ENCODE results near the gene GRIK4. TPM values are rescaled to one million over a fixed set of nuclear protein-coding genes. Genes with fewer than 3 reads are reported as not detected.

The GRIK4 gene
- total RNA-seq, 1 donor from 2014 or later, result under 0.01 TPM

- no peak for DNase-seq (ENCODE audit: low read depth in 2 of 2)
Measured at GRCh38 chr11:120908461-120909181, 397.1 kb downstream of the GRIK4 start.

DNA sequence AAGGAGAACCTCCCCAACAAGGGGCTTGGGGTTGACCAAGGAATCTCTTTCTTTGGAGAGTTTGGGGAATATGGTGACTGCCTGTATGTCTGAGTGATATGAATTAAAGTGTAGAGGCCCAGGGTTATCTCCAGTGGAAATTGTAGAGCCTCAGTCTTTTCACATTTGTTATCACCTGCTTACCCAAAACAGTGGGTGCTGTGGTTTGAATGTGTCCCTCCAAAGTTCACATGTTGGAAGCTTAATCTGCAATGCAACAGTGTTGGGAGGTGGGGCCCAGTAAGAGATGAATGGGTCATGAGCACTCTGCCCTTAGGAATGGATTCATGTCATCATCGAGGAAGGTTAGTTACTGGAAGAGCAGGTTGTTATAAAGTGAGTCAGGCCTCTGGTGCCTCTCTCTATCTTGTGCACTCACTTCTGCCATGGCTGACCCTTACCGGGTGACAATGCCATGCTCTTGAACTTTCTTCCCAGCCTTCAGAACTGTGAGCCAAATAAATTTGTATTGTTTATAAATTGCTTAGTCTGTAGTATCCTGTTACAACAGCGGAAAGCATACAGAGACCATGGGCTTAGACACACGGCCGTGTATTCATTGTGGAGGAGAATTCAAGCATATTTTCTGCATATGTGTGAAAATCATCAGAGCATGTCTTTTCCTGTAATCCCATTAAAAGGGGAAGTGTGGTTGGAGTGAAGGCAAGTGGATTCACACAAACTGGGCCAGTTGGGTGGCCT is 398.3 kb downstream of the GRIK4 start:
- no peak for DNase-seq (ENCODE audit: low read depth in 2 of 2)

DNA sequence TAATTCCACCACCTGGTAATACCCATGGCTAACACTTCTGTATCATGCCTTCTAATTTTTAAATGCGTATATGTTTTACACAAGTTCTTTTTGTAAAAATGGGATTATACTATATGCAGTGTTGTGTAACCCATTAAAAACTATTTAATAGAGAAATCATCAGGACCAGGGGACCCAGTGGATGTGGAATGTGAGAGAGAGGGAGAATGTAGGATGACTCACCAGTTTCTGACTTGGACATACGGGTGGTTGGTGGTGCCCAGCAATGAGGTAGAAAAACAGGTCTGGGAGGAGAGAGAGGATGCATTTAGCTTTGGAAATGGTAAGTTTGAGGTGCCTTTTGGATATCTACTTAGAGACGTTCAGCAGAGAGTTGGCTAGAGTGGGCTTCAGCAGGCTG is 400.4 kb downstream of the GRIK4 start:
- DNase-seq (ENCODE audit: low read depth in 2 of 2), result no peak

GRCh38 chr11:120912504-120912903 is 401.0 kb downstream of the GRIK4 start:
- peak; percentile 43 to 58 for DNase-seq (ENCODE audit: low read depth in 2 of 2)

DNA sequence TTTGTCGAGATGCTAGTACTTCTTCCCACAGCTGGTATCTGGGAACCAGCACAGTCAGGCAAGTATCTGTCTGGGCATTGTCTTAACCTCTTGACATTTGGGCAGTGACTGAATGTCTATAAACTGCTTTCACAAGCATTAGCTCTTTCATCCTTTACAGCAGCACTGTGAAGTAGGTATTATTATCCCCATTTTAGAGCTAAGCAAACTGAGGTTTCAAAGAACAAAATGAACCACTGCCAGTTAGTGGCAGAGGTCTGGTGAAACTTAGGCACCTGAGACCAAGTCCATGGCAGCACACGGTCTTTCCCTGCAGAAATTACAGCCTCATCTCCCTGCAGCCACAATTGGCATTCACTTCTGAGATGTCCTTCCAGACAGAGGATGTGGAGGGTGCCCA is 401.4 kb downstream of the GRIK4 start:
- DNase-seq (ENCODE audit: low read depth in 2 of 2), result no peak

DNA sequence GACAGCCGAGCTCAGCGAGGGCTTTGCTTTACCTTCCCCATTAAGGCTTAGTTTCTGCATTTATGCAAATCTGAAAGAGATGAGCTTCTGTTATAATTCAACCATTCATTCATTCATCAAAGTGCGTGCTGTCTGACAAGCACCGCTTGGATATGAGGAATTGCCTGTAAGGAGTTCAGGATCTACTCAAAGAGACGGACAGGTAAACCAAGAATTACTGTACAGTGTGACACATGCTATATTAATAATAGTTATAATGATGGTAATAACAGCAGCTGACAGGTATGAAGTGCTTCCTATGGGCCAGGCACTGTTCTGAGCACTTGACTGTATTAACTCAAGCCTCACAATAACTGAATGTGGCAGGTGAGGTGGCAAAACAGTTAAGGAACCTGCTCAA is 402.5 kb downstream of the GRIK4 start:
- DNase-seq (ENCODE audit: low read depth in 2 of 2), result no peak

DNA sequence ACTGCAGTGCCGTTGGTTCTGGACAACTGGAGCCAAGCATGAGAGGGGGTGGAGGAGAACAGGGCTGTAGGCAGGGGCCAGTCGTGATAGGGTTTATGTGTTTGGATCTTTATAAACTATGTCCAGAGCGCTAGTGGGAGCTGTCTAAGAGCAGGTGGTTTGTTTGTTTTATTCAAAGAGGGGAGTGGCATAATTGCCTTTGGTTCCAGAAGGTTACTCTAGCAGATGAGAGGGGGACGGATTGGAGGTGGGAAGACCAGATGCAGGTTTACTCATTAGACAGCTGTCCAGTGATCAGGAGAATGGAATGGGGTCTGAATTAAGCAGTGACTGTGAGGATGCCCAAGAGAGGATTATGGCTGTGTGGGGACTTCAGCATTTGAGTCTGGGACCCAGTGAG is 403.1 kb downstream of the GRIK4 start:
- DNase-seq (ENCODE audit: low read depth in 2 of 2), result no peak

DNA sequence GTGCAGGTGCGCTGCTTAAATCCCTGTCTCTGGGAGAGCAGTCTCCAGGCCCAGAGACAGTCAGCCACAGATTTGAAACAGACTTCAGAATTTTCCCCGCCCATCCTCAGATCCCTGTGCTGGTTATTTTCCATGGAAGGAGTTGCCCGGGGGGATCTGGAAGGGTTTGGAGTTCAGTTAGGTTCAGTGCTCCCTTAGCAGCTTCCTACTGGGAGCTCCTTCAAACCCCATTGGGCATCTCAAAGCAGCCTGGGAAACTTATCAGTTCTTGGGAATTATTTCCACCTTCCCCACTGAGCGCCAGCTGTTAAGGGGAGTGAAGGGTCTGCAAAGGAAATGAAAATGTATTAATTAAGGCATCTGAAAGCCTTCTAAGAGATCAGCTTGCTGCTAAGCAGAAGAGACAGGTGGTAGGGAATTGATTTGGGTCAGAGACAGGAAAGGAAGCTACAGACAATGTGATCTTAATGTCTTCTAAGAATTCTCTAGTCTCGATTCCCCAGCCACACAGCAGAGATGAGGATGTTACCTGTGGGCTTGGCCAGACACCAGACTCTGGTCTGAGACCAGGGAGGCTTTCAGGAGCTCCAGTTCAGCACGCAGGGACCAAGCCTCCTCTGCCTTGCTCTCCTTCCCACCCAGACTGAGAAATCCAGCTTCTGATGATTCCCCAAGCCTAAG is 406.2 kb downstream of the GRIK4 start:
- no peak for DNase-seq (ENCODE audit: low read depth in 2 of 2)

- DNase-seq (ENCODE audit: low read depth in 2 of 2), result no peak
Measured at GRCh38 chr11:120918257-120918656, 406.7 kb downstream of the GRIK4 start.

DNA sequence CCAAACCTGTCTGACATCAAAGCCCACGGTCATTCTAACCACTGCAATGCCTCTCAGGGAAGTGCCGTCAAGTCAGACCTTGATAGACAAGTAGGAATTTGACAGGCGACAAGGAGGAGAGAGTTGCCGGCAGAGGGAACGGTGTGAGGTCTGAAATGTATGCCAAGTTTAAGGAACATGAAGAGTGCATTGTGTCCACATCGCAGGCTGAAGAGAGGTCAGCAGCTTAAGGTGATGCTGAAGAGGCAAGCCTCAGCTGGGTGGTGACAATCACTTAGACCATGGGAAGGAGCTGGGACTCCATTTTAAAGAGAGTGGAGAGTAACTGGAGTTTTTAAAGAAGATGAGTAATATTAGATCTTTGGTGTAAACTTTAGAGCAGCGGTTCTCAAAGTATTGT is 407.5 kb downstream of the GRIK4 start:
- no peak for DNase-seq (ENCODE audit: low read depth in 2 of 2)

DNA sequence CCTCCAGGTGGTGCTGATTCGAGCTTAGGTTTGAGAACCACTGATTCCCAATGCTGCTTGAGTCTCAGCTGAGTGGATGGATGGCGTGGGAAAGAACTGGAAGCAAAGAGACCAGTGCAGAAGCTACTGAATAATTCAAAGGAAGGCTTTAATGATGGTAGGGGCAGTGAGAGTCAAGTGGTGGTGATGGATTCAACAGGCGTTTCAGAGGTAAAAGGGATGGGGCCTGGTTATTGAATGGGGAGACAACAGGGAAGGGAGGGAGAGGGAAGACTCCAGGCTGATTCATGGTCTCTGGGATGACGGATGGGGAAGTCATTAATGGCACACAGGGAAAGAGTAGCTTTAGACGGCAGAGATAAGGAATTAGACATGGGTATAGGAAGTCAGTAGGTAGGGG is 408.0 kb downstream of the GRIK4 start:
- no peak for DNase-seq (ENCODE audit: low read depth in 2 of 2)

GRCh38 chr11:120923866-120924508 is 412.4 kb downstream of the GRIK4 start:
- no peak for DNase-seq (ENCODE audit: low read depth in 2 of 2)

GRCh38 chr11:120925944-120926343 is 414.4 kb downstream of the GRIK4 start:
- no peak for DNase-seq (ENCODE audit: low read depth in 2 of 2)

DNA sequence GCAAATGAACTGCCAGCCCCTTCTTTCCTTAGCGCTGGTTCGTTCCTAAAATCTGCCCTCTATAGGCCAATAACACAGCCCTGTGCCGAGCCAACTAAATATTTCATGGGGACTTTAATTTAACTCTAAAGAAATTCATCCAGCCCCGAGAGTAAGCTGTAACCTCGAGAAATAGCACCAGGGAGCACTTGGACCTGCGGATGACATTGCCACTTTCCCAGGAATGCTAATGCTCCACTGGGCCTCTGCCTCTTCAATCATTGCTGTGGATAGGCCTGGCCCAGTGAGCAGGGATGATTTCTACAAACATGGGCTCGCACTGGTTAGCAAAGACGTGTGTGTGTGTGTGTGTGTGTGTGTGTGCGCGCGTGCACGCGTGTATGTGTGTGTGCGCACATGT is 417.1 kb downstream of the GRIK4 start:
- no peak for DNase-seq (ENCODE audit: low read depth in 2 of 2)

- DNase-seq (ENCODE audit: low read depth in 2 of 2), result no peak
Measured at GRCh38 chr11:120929090-120929489, 417.5 kb downstream of the GRIK4 start.

DNA sequence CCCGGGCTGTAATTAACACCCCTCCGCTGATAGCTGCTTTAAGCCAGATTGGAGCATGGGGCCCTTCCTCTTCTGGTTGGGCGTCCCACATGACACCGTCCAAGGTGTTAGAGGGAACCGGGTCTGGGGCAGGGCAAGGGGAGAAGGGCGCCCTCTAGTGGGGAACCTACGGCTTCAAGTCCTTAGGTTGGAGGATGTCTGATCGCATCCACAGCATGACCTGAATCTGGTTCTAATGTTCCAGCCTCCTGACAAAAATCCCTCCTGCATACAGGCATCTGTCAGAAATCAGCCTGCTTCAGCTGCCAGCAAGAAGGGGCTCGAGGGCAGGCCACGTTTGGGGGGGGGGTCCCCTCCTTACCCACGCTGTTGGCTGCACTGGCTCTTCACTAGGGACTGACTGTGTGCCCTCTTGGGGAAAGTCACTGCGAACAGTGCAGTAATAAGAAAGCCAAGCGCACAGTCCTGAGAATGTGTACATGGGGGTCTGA is 418.2 kb downstream of the GRIK4 start:
- peak; percentile 61 to 67 for DNase-seq (ENCODE audit: low read depth in 2 of 2)

DNA sequence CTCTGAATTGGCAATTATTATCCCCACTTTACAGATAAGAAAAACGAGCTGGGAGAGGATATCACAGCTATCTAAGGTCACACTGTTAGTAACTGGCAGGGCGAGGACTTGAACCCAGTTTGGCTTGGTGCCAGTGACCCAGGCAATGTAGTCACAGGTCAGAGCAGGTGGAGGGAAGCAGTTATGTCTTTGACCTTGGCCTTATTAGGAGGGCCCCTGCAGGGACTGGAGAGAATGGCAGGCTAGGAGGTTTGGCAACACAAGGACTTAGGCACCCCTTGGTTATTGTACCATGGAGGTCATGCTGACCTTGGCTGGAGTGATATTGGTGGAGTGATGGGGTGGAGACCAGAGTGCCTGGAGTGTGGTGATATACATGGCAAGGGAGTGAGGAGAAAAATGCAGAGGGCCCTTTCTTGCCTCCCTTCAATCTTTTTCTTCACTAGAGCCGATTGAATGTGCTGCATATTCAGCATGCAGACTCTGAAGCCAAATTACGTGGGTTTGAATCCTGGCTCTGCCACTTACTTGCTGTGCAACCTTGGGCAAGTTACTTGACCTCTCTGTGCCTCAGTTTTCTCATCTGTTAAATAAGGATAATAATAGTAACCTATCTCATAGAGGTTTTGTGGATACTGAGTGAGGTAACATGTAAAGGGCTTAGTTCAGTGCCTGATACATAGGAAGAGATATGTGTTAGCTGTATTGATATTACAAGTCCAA is 419.7 kb downstream of the GRIK4 start:
- no peak for DNase-seq (ENCODE audit: low read depth in 2 of 2)

DNA sequence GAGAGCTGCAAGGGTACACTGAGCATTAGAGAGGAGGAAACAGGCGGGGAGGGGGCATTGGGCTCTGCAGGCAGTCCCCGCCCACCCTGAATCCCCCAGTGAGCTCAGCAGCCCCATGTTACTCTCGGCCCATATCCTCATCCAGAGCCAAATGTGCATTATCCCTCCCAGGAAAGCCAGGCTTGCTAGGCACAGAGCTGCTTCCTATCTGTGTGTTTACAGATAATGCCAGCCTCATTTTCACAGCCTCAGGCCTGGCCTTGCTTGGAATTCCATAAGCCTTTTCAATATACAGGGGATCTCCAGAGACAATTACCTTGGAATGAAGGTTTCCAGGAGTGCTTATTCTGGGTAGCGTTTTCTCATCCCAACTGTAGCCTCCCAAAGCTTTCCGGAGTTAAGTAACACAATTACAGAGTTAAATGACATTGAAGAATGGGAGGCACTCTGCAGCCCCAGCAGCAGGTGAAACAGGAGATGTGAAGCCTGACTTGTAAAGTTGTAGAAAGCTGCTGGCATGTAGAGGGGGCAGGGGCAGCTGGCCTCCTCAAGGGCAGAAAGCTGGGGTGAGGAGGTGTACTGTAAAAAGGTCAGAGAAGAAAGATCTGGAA is 420.9 kb downstream of the GRIK4 start:
- DNase-seq (ENCODE audit: low read depth in 2 of 2), result no peak

- DNase-seq (ENCODE audit: low read depth in 2 of 2), result no peak
Measured at GRCh38 chr11:120936356-120936755, 424.8 kb downstream of the GRIK4 start.

GRCh38 chr11:120937501-120937900 is 426.0 kb downstream of the GRIK4 start:
- no peak for DNase-seq (ENCODE audit: low read depth in 2 of 2)

DNA sequence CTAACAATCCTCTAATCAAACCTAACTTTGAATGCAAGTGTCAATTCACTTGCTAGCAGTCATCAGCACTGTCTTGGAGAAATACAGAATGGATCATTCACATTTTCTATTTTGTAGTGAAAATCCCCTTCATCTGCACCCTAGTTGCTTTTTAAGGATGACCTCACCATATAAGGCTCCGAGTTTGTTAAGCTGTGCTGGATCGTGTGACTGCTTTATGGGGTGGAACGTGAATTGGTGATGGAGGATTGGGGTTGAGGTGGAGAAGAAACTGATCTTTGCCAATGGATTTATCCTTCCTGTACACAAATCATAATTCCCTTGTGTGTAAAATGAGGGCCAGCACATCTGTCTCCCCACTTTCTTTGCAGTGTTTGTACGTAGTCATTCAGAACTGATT is 426.7 kb downstream of the GRIK4 start:
- no peak for DNase-seq (ENCODE audit: low read depth in 2 of 2)

Measured in lung microvascular endothelial cell (primary cell).